ENCODE data around the gene EPHB1.

EPHB1 gene

GRCh38 chr3:135170732-135171131, 375.7 kb downstream of the EPHB1 start:
- DNase-seq (ENCODE audit: insufficient read length, low spot score) (no peak), FAIRE-seq (no peak)
- TF ChIP-seq TAF1 (IDR thresholded peaks at IDR 0.05; ENCODE audit: low read depth, low read length): no peak

GRCh38 chr3:135172191-135172869, 377.3 kb downstream of the EPHB1 start:
- TF ChIP-seq POLR2AphosphoS5 (IDR thresholded peaks at IDR 0.05; ENCODE audit: low read depth, low read length) (no peak), PAX5 (IDR thresholded peaks at IDR 0.05; ENCODE audit: insufficient read depth, low read length, severe bottlenecking) (no peak), POU2F2 (IDR thresholded peaks at IDR 0.05; ENCODE audit: low read depth, low read length) (no peak), SPI1 (IDR thresholded peaks at IDR 0.05; ENCODE audit: low read depth, low read length) (no peak), TAF1 (IDR thresholded peaks at IDR 0.05; ENCODE audit: low read depth, low read length) (no peak), POLR2A (IDR thresholded peaks at IDR 0.05; ENCODE audit: low read depth, low read length) (no peak)
- FAIRE-seq (no peak), DNase-seq (ENCODE audit: insufficient read length, low spot score) (no peak)

GRCh38 chr3:135175728-135176277, 380.7 kb downstream of the EPHB1 start:
- FAIRE-seq (no peak), DNase-seq (ENCODE audit: insufficient read length, low spot score) (no peak)
- TF ChIP-seq POLR2A (IDR thresholded peaks at IDR 0.05; ENCODE audit: low read depth, low read length): no peak
- no peak for TF ChIP-seq SPI1 (IDR thresholded peaks at IDR 0.05; ENCODE audit: low read depth, low read length)
- no peak for TF ChIP-seq POLR2AphosphoS5 (IDR thresholded peaks at IDR 0.05; ENCODE audit: low read depth, low read length)
- TF ChIP-seq POU2F2 (IDR thresholded peaks at IDR 0.05; ENCODE audit: low read depth, low read length): no peak
- TF ChIP-seq PAX5 (IDR thresholded peaks at IDR 0.05; ENCODE audit: insufficient read depth, low read length, severe bottlenecking): no peak
- no peak for TF ChIP-seq TAF1 (IDR thresholded peaks at IDR 0.05; ENCODE audit: low read depth, low read length)

- TF ChIP-seq POLR2A (IDR thresholded peaks at IDR 0.05; ENCODE audit: low read depth, low read length) (no peak), POLR2AphosphoS5 (IDR thresholded peaks at IDR 0.05; ENCODE audit: low read depth, low read length) (no peak), TAF1 (IDR thresholded peaks at IDR 0.05; ENCODE audit: low read depth, low read length) (no peak), SPI1 (IDR thresholded peaks at IDR 0.05; ENCODE audit: low read depth, low read length) (no peak), POU2F2 (IDR thresholded peaks at IDR 0.05; ENCODE audit: low read depth, low read length) (no peak), PAX5 (IDR thresholded peaks at IDR 0.05; ENCODE audit: insufficient read depth, low read length, severe bottlenecking) (no peak)
- DNase-seq (ENCODE audit: insufficient read length, low spot score) (no peak), FAIRE-seq (no peak)
These were observed 381.8 kb downstream of the EPHB1 start for GRCh38 chr3:135176881-135177280.

- no peak for FAIRE-seq
- DNase-seq (ENCODE audit: insufficient read length, low spot score): no peak
- TF ChIP-seq POLR2A (IDR thresholded peaks at IDR 0.05; ENCODE audit: low read depth, low read length): no peak
- TF ChIP-seq SPI1 (IDR thresholded peaks at IDR 0.05; ENCODE audit: low read depth, low read length): no peak
- no peak for TF ChIP-seq POLR2AphosphoS5 (IDR thresholded peaks at IDR 0.05; ENCODE audit: low read depth, low read length)
- no peak for TF ChIP-seq TAF1 (IDR thresholded peaks at IDR 0.05; ENCODE audit: low read depth, low read length)
- TF ChIP-seq POU2F2 (IDR thresholded peaks at IDR 0.05; ENCODE audit: low read depth, low read length): no peak
- no peak for TF ChIP-seq PAX5 (IDR thresholded peaks at IDR 0.05; ENCODE audit: insufficient read depth, low read length, severe bottlenecking)
These were observed 383.5 kb downstream of the EPHB1 start for GRCh38 chr3:135178566-135178965.

- FAIRE-seq (no peak), DNase-seq (ENCODE audit: insufficient read length, low spot score) (no peak)
These were observed 386.3 kb downstream of the EPHB1 start for GRCh38 chr3:135181408-135181807.

GRCh38 chr3:135182364-135182998, 387.4 kb downstream of the EPHB1 start:
- DNase-seq (ENCODE audit: insufficient read length, low spot score) (no peak), FAIRE-seq (no peak)
- TF ChIP-seq POU2F2 (IDR thresholded peaks at IDR 0.05; ENCODE audit: low read depth, low read length) (no peak), PAX5 (IDR thresholded peaks at IDR 0.05; ENCODE audit: insufficient read depth, low read length, severe bottlenecking) (no peak), POLR2AphosphoS5 (IDR thresholded peaks at IDR 0.05; ENCODE audit: low read depth, low read length) (no peak), TAF1 (IDR thresholded peaks at IDR 0.05; ENCODE audit: low read depth, low read length) (no peak), POLR2A (IDR thresholded peaks at IDR 0.05; ENCODE audit: low read depth, low read length) (no peak), SPI1 (IDR thresholded peaks at IDR 0.05; ENCODE audit: low read depth, low read length) (no peak)

More at GRCh38 chr3:135181408-135181807, 386.3 kb downstream of the EPHB1 start:
- TF ChIP-seq PAX5 (IDR thresholded peaks at IDR 0.05; ENCODE audit: insufficient read depth, low read length, severe bottlenecking): no peak
- no peak for TF ChIP-seq POLR2A (IDR thresholded peaks at IDR 0.05; ENCODE audit: low read depth, low read length)
- no peak for TF ChIP-seq POU2F2 (IDR thresholded peaks at IDR 0.05; ENCODE audit: low read depth, low read length)
- TF ChIP-seq SPI1 (IDR thresholded peaks at IDR 0.05; ENCODE audit: low read depth, low read length): no peak
- no peak for TF ChIP-seq POLR2AphosphoS5 (IDR thresholded peaks at IDR 0.05; ENCODE audit: low read depth, low read length)
- no peak for TF ChIP-seq TAF1 (IDR thresholded peaks at IDR 0.05; ENCODE audit: low read depth, low read length)

GRCh38 chr3:135190658-135191057, 395.6 kb downstream of the EPHB1 start:
- DNase-seq (ENCODE audit: insufficient read length, low spot score) (no peak), FAIRE-seq (no peak)
- TF ChIP-seq POLR2AphosphoS5 (IDR thresholded peaks at IDR 0.05; ENCODE audit: low read depth, low read length) (no peak), PAX5 (IDR thresholded peaks at IDR 0.05; ENCODE audit: insufficient read depth, low read length, severe bottlenecking) (no peak), POU2F2 (IDR thresholded peaks at IDR 0.05; ENCODE audit: low read depth, low read length) (no peak), SPI1 (IDR thresholded peaks at IDR 0.05; ENCODE audit: low read depth, low read length) (no peak), TAF1 (IDR thresholded peaks at IDR 0.05; ENCODE audit: low read depth, low read length) (no peak), POLR2A (IDR thresholded peaks at IDR 0.05; ENCODE audit: low read depth, low read length) (no peak)

GRCh38 chr3:135191708-135192107, 396.6 kb downstream of the EPHB1 start:
- DNase-seq (ENCODE audit: insufficient read length, low spot score): no peak
- no peak for FAIRE-seq
- TF ChIP-seq POU2F2 (IDR thresholded peaks at IDR 0.05; ENCODE audit: low read depth, low read length): no peak
- TF ChIP-seq TAF1 (IDR thresholded peaks at IDR 0.05; ENCODE audit: low read depth, low read length): no peak
- no peak for TF ChIP-seq PAX5 (IDR thresholded peaks at IDR 0.05; ENCODE audit: insufficient read depth, low read length, severe bottlenecking)
- TF ChIP-seq POLR2AphosphoS5 (IDR thresholded peaks at IDR 0.05; ENCODE audit: low read depth, low read length): no peak
- no peak for TF ChIP-seq SPI1 (IDR thresholded peaks at IDR 0.05; ENCODE audit: low read depth, low read length)
- TF ChIP-seq POLR2A (IDR thresholded peaks at IDR 0.05; ENCODE audit: low read depth, low read length): no peak

Measured in GM12891 (cell line).